Prostate gland (tissue), 2 donors: ENCODE results near the gene CEP63.

ENCODE experiments used
- CTCF ChIP-seq, 4 experiments: fragments of 200-600 bp in 2 of 4; fragments of 450-650 bp in 2 of 4; sonication (generic) in 2 of 4; IDR thresholded peaks; 1 replicate in 3 of 4; 2 replicates in 1 of 4; pipeline ENCODE4 v1.5.1; 2016 to 2019; ENCODE audit warnings: antibody characterized with exemption in 4 of 4, mild to moderate bottlenecking in 2 of 4, moderate library complexity in 2 of 4
- POLR2A ChIP-seq: fragments of 450-650 bp; IDR thresholded peaks from one replicate; pipeline ENCODE4 v1.6.1; 2016; ENCODE audit warnings: antibody characterized with exemption, mild to moderate bottlenecking
- POLR2AphosphoS5 ChIP-seq: sonication (generic); formaldehyde crosslinking; IDR thresholded peaks from one replicate; pipeline ENCODE4 v1.6.1; 2017; ENCODE audit warnings: antibody characterized with exemption

- TF ChIP-seq POLR2A: no peak
- TF ChIP-seq CTCF (IDR thresholded peaks at IDR 0.05): no peak
- TF ChIP-seq POLR2AphosphoS5: no peak
These were observed 3.2 kb upstream of the CEP63 start for GRCh38 chr3:134482622-134483021.
